Measurements from ENCODE around the gene TRANK1.
"Not testable (repeated sequence)": the region's sequence is repeated elsewhere in the genome, so short reads cannot be mapped to it uniquely, and the experiment has no call there.

Gene TRANK1

GRCh38 chr3:36891701-36892160 lies 53.1 kb downstream of the TRANK1 start:
- TF ChIP-seq CTCF (IDR thresholded peaks at IDR 0.05; ENCODE audit: low read depth, low read length, missing control alignments): no peak
- H3K4me3 ChIP-seq (replicated peaks; ENCODE audit: low read depth, low read length): no peak overlapping the region
- DNase-seq (ENCODE audit: extremely low read depth, low read depth): no peak

- not testable (repeated sequence) for H3K4me3 ChIP-seq (replicated peaks; ENCODE audit: low read depth, low read length); DNase-seq (ENCODE audit: extremely low read depth, low read depth)
These were observed 53.8 kb downstream of the TRANK1 start for GRCh38 chr3:36891097-36891496.

- no peak for DNase-seq (ENCODE audit: extremely low read depth, low read depth)
These were observed 54.6 kb downstream of the TRANK1 start for GRCh38 chr3:36890261-36890660.

GRCh38 chr3:36881735-36882134 lies 63.1 kb downstream of the TRANK1 start:
- no peak overlapping the region for H3K4me3 ChIP-seq (replicated peaks; ENCODE audit: low read depth, low read length)
- no peak for TF ChIP-seq CTCF (IDR thresholded peaks at IDR 0.05; ENCODE audit: low read depth, low read length, missing control alignments)
- no peak for DNase-seq (ENCODE audit: extremely low read depth, low read depth)

More at GRCh38 chr3:36890261-36890660, 54.6 kb downstream of the TRANK1 start:
- no peak for TF ChIP-seq CTCF (IDR thresholded peaks at IDR 0.05; ENCODE audit: low read depth, low read length, missing control alignments)
- no peak overlapping the region for H3K4me3 ChIP-seq (replicated peaks; ENCODE audit: low read depth, low read length)

GRCh38 chr3:36879842-36880241 lies 65.0 kb downstream of the TRANK1 start:
- H3K4me3 ChIP-seq (replicated peaks; ENCODE audit: low read depth, low read length); DNase-seq (ENCODE audit: extremely low read depth, low read depth): not testable (repeated sequence)

GRCh38 chr3:36877930-36878685 lies 66.7 kb downstream of the TRANK1 start:
- no peak for DNase-seq (ENCODE audit: extremely low read depth, low read depth)
- no peak for TF ChIP-seq CTCF (IDR thresholded peaks at IDR 0.05; ENCODE audit: low read depth, low read length, missing control alignments)
- no peak overlapping the region for H3K4me3 ChIP-seq (replicated peaks; ENCODE audit: low read depth, low read length)

- no peak overlapping the region for H3K4me3 ChIP-seq (replicated peaks; ENCODE audit: low read depth, low read length)
- TF ChIP-seq CTCF (IDR thresholded peaks at IDR 0.05; ENCODE audit: low read depth, low read length, missing control alignments): no peak
- DNase-seq (ENCODE audit: extremely low read depth, low read depth): no peak
These were observed 68.5 kb downstream of the TRANK1 start for GRCh38 chr3:36876181-36876936.

Data from HFF-Myc (cell line).